SU-DHL-6 (cell line): ENCODE results near the gene NLRP6.
"Not testable (repeated sequence)": the region's sequence is repeated elsewhere in the genome, so short reads cannot be mapped to it uniquely, and the experiment has no call there.

ENCODE experiments used
- H2AFZ ChIP-seq: fragments of 200-600 bp; sonication (generic); 2 replicates; pipeline ENCODE4 v1.6.1; 2014; ENCODE audit warnings: low read depth, mild to moderate bottlenecking, moderate library complexity, mixed read lengths, antibody characterized with exemption, low read length; ENCODE audit not compliant: severe bottlenecking
- H3F3A ChIP-seq: fragments of 200-600 bp; shearing (Covaris generic); 2 replicates; pipeline ENCODE4 v1.6.0; 2016; ENCODE audit warnings: antibody characterized with exemption, mild to moderate bottlenecking; ENCODE audit not compliant: insufficient read depth
- H3K27ac ChIP-seq: fragments of 200-600 bp; sonication (generic); 2 replicates; pipeline ENCODE4 v1.5.1; 2016; ENCODE audit warnings: low read depth, mild to moderate bottlenecking, low read length, moderate library complexity, mixed read lengths
- H3K27me3 ChIP-seq: fragments of 200-600 bp; sonication (generic), shearing (Covaris generic); 2 replicates; pipeline ENCODE4 v1.6.0; 2014; ENCODE audit warnings: mild to moderate bottlenecking, low read length
- H3K36me3 ChIP-seq: fragments of 200-600 bp; sonication (generic); 2 replicates; pipeline ENCODE4 v1.6.1; 2014; ENCODE audit warnings: mild to moderate bottlenecking, low read length, mixed read lengths
- H3K4me2 ChIP-seq: fragments of 300-600, 200-600 bp; shearing (Covaris generic), sonication (generic); 2 replicates; pipeline ENCODE4 v1.6.0; 2014; ENCODE audit warnings: low read length, low read depth, mild to moderate bottlenecking; ENCODE audit not compliant: poor library complexity, severe bottlenecking
- H3K4me3 ChIP-seq: fragments of 200-600 bp; sonication (generic); 2 replicates; pipeline ENCODE4 v1.5.1; 2014; ENCODE audit warnings: antibody characterized with exemption, low read length, mild to moderate bottlenecking, mixed read lengths; ENCODE audit not compliant: insufficient read depth, poor library complexity, severe bottlenecking
- H3K79me2 ChIP-seq: fragments of 200-600 bp; sonication (generic); 2 replicates; pipeline ENCODE4 v1.6.1; 2014; ENCODE audit warnings: mild to moderate bottlenecking, low read length, moderate library complexity; ENCODE audit not compliant: insufficient read depth
- H3K9ac ChIP-seq: fragments of 200-600 bp; sonication (generic); 2 replicates; pipeline ENCODE4 v1.7.0; 2014; ENCODE audit warnings: mild to moderate bottlenecking, low read length
- H3K9me2 ChIP-seq: fragments of 200-600 bp; sonication (generic); replicated peaks from 2 replicates; pipeline ENCODE4 v1.6.1; 2014; ENCODE audit warnings: low read length; ENCODE audit not compliant: insufficient read depth
- H3K9me3 ChIP-seq: fragments of 200-600 bp; sonication (generic); 2 replicates; pipeline ENCODE4 v1.6.1; 2014; ENCODE audit warnings: low read length, mixed read lengths; ENCODE audit not compliant: insufficient read depth
- H4K20me1 ChIP-seq: fragments of 200-600 bp; sonication (generic); 2 replicates; pipeline ENCODE4 v1.6.1; 2014; ENCODE audit warnings: low read depth, mild to moderate bottlenecking, antibody characterized with exemption, low read length, moderate library complexity, mixed read lengths
- CTCF ChIP-seq: fragments of 200-600 bp; sonication (generic); IDR thresholded peaks from one replicate; pipeline ENCODE4 v1.5.1; 2017; ENCODE audit warnings: antibody characterized with exemption, mild to moderate bottlenecking, low read length, moderate library complexity; ENCODE audit not compliant: insufficient read depth, poor library complexity, severe bottlenecking
- EZH2phosphoT487 ChIP-seq: fragments of 200-600 bp; sonication (generic), shearing (Covaris generic); conservative IDR thresholded peaks from 2 replicates; pipeline ENCODE4 v1.6.1; 2018; ENCODE audit warnings: mild to moderate bottlenecking, antibody characterized with exemption, low read length, moderate library complexity, mixed read lengths

The NLRP6 gene

GRCh38 chr11:312092-312816, 34.0 kb downstream of the NLRP6 start:
- Histone ChIP-seq H3K9me3 (no peaks in the 10 kb centered on the region), H2AFZ (no peak overlapping the region), H3K27me3 (no peaks in the 10 kb centered on the region), H3K9ac (no peak overlapping the region), H3K36me3 (no peaks in the 10 kb centered on the region), H3K79me2 (no peaks in the 10 kb centered on the region), H4K20me1 (no peaks in the 10 kb centered on the region), H3K4me3 (no peak overlapping the region), H3K4me2 (no peak overlapping the region), H3K9me2 (no peaks in the 10 kb centered on the region), H3F3A (no peaks in the 10 kb centered on the region), H3K27ac (no peak overlapping the region)
- TF ChIP-seq EZH2phosphoT487 (no peak), CTCF (no peak)

DNA sequence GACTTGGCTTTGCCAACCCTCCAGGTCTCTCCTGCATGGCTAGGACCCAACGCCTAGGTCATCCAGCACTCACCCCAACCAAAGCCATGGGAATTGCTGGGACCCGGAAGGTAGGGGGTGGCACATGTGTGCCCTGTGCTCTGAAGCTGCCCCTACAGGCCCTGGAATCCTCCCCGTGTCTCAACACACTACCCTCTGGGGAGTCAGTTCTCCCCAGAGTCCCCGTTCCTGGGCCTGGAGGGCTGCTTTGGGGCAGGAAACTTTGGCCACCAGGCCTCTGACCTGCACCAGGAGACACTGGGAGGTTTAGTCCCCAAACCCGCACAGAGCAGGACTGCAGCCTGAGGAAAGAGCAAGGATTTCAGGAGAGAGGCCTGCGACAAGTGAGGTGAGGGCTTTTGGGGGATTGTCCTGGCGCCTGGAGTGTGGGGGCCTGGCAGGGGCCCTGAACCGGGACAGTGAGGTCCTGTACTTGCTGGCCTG, 35.1 kb downstream of the NLRP6 start:
- Histone ChIP-seq H3K9ac (no peak overlapping the region), H3K9me3 (no peaks in the 10 kb centered on the region), H3K27ac (no peak overlapping the region), H4K20me1 (no peaks in the 10 kb centered on the region), H3K4me3 (no peak overlapping the region), H3K36me3 (no peaks in the 10 kb centered on the region), H3K27me3 (no peaks in the 10 kb centered on the region), H3K9me2 (no peaks in the 10 kb centered on the region), H2AFZ (no peak overlapping the region), H3F3A (no peaks in the 10 kb centered on the region), H3K4me2 (no peak overlapping the region), H3K79me2 (no peaks in the 10 kb centered on the region)
- no peak for TF ChIP-seq EZH2phosphoT487
- no peak for TF ChIP-seq CTCF

GRCh38 chr11:313787-314553, 35.8 kb downstream of the NLRP6 start, which contains the start of gene IFITM1:
Gene IFITM1 (plus strand): TSS chr11:314040. CDS start chr11:314171, 131 bp downstream.
- Histone ChIP-seq H3K4me2 (no peak within 1 kb of the TSS), H3K9me3 (no peaks in the 10 kb centered on the region), H3K9ac (no peak within 1 kb of the TSS), H3K79me2 (no peaks in the 10 kb centered on the region), H3K36me3 (no peaks in the 10 kb centered on the region), H3K4me3 (no peak within 1 kb of the TSS), H2AFZ (no peak within 1 kb of the TSS), H3F3A (no peaks in the 10 kb centered on the region), H3K27ac (no peak within 1 kb of the TSS), H3K9me2 (no peaks in the 10 kb centered on the region), H4K20me1 (no peaks in the 10 kb centered on the region), H3K27me3 (no peaks in the 10 kb centered on the region)
- TF ChIP-seq CTCF (no peak), EZH2phosphoT487 (no peak)

GRCh38 chr11:314554-314875, 36.3 kb downstream of the NLRP6 start:
- not testable (repeated sequence) for H2AFZ ChIP-seq, H3F3A ChIP-seq, H3K27ac ChIP-seq, H3K4me2 ChIP-seq, H3K36me3 ChIP-seq, H3K27me3 ChIP-seq, H3K9me2 ChIP-seq, H3K9ac ChIP-seq, H3K9me3 ChIP-seq, H3K79me2 ChIP-seq, H3K4me3 ChIP-seq, H4K20me1 ChIP-seq
